Stimulated activated CD4-positive, alpha-beta T cell treated with anti-CD3 and anti-CD28 coated beads, Interleukin-2, amount 100 ng/mL, for 48 hours (primary cell): ENCODE data around the gene CRIM1.

Experiments used
- DNase-seq, 2 donors: peaks; one replicate each; pipeline ENCODE4 v3.0.0-alpha.2; 2020

Gene CRIM1

GRCh38 chr2:36427790-36428243 is 72.2 kb downstream of the CRIM1 start:
- DNase-seq: no peak

DNA sequence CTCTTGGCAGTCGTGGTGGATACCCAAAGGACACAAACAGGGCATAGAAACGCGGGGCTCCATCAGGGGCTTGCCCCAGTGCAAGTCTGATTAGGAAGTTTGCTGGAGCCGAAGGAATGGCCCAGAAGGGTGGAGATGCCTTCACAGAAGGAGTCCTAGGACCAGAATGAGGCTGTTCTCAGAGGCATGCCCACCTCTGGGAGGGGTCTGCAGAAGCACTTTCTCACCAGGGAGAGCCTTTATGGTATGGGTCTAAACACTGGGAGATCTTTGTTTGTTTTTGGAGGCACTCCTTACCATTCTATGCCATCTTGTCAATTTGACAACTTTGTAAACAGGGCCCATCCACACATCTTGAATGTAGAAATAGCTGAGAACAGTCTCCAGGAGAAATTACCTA is 75.0 kb downstream of the CRIM1 start:
- DNase-seq: no peak

DNA sequence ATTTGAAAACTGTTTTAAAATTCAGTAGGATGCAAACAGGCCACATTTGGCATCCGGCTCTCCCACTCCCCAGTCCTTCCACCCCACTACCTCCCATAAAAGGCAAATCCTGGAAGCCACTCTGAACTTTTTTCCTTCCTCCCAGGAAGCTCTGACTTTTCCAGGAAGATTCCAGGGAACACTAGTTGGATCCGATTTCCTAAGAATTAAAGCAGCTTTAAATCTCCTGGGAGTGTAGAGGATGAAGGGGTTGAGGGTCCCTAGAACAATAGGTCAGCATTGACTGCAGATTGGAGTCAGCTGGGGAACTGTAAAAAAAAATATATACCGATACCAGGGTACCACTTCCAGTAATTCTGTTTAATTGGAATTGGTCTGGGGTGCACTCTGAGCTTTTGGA is 76.9 kb downstream of the CRIM1 start:
- DNase-seq: no peak

DNA sequence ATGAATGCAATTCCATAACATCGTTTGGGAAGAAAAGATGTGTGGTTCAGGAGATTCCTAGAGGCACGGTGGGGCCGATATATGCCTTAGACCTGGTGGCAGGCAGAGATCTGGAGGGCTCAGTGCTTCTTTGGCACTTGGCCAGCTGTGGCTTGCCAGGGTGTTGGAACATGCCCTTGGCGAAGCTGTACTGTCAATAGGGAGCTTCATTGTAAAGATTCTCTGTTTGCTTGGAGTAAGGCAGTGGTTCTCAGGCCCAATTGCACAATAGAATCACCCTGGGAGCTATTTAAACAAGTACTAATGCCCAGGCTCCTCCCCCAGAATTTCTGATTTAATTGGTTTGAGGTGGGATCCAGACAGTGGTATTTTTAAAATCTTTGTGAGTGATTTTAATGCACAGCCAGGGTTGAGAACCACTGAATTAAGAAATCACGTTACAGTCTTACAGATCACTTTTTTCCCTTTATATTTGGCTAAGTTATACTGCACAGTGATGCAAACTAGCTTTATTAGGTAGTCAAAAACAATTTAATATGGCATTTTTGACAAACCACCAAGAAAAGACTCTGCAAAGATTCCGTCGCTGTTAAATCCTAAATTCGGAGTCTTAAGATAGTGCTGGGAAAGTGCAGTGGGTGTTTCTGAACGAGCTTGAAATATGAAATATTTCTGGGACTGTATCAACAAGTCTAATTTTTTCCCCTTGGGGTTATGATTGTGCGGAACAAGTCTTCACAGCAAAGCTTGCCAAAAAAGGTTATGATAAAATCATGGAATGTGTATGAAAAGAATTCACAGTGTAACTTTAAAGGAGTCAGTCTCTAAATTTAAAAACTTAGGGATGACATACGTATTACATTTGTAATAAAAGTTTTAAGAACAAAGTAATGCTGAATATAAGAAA is 78.0 kb downstream of the CRIM1 start:
- DNase-seq: no peak

- no peak for DNase-seq
Measured at GRCh38 chr2:36438449-36438977, 82.9 kb downstream of the CRIM1 start.

GRCh38 chr2:36439084-36439483 is 83.5 kb downstream of the CRIM1 start:
- DNase-seq: no peak

DNA sequence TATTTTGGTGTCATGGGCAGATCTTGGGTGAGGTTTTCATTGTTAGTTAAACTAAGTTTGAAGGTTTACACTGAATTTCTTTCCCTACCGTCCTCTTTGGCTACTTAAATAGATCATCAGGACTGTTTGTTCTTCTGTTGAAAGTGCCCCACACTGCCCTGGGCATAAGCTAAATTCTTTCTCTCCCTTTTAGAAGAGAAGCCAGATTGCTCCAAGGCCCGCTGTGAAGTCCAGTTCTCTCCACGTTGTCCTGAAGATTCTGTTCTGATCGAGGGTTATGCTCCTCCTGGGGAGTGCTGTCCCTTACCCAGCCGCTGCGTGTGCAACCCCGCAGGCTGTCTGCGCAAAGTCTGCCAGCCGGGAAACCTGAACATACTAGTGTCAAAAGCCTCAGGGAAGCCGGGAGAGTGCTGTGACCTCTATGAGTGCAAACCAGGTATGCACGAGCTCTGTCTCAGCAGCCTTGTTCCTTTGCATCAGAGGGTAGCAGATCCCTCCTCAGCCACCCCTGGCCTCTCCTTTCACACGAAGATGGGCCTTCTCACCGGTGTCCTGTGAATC is 85.6 kb downstream of the CRIM1 start:
- DNase-seq: no peak

- no peak for DNase-seq
Measured at GRCh38 chr2:36441816-36442215, 86.2 kb downstream of the CRIM1 start.

- DNase-seq: no peak
Measured at GRCh38 chr2:36444216-36444936, 88.8 kb downstream of the CRIM1 start.

DNA sequence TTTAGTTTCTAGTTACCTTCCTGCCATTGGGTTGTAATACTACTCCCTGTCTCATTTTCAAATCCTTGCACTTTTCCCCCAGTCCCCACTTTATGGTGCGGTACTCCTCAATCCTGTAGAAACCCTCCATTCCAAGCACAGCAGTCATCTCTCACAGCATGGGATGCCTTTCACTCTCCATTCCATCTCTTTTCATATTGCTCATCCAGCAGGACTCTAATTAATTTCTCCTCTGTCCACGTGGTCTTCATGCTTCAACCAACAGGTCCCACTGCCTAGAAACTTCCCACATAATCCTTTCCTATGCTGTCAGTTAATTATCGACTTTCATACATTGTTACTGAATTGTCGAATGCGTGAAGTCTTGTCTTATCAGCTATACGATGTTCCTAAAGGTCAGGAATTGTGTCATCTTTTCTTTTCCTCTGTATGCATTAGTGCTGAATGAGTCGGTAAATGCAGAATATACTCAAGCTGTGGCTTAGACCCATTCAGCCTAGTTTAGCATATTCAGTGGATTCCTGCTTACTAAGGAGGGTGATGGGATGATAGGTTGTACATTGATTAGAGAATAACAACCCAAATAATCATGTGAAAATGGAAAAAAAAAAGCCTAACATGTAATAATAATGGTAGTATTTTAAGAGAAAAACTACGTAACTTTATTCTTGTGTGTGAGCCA is 89.7 kb downstream of the CRIM1 start:
- no peak for DNase-seq

DNA sequence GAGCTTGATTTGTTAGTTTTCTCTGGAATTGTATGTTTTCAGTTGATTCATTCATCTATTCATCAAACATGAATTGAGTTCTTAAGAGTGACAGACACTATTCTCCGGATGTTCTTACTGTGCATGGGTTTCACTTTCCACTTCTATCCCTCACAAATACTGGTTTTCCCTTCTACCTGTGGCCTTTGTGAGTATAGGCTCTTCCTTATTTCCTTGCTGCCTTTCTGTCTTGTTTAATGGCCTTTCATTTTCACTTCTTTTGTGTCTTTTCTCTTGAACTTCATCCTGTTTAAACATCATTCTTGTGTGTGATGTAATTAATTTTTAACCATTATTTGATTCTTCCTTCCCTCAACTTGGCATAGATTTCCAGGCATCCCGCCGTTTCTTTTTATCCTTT is 90.7 kb downstream of the CRIM1 start:
- no peak for DNase-seq

DNA sequence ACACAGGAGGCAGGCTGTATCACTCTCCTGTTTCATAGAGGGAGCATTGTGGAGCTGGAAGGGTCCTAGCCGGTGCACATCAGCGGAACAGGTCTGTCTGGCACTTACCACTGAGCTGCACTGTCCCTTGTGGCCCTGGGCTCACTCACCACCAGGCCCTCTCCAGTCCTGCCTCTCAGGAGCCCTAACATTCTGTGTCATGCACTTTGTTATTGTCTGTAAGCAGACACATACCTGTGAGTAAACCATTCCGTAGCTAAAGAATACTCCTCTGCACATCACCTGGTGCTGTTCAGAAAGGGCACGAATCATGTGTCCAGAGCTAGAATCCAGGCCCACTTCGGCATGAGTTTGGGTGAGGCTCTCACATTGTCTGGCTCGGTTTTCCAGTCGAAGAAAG is 93.6 kb downstream of the CRIM1 start:
- DNase-seq: no peak

DNA sequence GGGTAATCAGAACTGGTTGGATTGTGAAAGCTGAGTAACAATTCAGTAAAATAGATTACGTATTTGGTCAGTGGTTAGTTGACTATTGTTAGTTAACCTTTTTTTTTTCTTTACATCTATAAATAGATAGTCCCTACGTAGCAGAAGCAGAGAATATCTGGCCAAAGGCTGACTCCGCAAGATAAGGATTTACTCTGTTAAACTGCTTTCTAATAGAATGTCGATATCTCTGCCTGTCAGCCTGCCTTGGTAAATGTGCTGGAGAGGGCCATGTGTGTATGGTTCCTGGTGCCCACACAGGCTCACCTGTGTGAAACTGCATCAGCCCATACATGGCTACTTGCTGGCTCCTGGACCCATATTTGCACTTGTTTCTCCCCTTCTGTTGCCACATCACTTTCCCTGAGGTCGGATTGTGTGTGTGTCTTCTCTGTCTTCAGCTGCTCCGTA is 94.4 kb downstream of the CRIM1 start:
- no peak for DNase-seq

DNA sequence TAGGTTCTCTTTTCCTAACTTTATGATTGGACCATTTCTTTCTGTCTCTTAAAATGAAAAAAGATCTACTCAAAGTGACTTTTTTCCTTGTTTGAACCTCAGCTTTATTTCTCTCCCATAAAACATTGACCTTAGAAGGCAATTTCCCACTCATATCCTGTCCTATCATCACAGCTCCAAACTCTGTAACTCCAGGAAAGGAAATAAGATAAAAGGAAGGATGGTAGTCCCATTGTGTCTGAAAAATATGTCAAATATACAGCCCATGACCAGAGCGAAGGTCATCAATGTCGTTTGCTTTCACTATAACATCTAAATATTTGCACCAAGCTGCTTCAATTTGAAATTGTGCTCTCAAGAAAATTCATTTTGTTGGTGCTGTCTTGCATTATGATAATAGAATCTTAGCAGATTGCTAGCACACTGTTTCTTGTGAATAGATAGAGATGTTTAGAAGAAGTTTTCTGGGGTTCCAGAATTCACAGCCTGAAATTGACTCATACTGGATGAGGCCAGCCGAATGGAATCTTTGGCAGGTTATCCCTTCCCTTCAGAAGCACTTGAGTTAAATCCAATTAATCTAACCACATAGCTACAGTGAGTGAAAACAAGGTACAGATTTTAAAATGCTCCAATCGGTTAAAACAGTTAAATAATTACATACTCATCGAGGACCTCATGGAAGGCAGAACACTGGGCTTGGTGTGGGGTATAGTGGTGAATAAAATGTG is 95.1 kb downstream of the CRIM1 start:
- no peak for DNase-seq

- DNase-seq: no peak
Measured at GRCh38 chr2:36451512-36451911, 95.9 kb downstream of the CRIM1 start.

DNA sequence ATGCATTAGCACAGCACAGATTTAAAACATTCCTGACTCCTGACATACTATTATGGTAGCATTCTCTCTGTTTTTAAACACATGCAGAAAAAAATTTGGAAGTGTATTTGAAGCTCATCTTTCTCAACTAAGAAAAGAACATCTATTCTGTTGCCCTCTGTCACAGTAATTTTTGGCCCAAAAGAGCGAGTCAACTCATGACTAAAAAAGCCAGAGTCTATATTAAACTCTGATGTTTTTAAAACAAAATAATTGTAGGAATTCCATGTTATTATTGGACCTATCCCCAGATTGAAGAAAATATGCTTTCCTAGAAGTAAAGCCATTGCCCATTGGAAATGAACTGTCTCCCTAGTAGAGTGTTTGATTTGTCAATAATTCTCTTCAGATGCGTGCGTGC is 96.7 kb downstream of the CRIM1 start:
- no peak for DNase-seq

- DNase-seq: no peak
Measured at GRCh38 chr2:36453652-36454051, 98.1 kb downstream of the CRIM1 start.

GRCh38 chr2:36455011-36455410 is 99.4 kb downstream of the CRIM1 start:
- DNase-seq: no peak

DNA sequence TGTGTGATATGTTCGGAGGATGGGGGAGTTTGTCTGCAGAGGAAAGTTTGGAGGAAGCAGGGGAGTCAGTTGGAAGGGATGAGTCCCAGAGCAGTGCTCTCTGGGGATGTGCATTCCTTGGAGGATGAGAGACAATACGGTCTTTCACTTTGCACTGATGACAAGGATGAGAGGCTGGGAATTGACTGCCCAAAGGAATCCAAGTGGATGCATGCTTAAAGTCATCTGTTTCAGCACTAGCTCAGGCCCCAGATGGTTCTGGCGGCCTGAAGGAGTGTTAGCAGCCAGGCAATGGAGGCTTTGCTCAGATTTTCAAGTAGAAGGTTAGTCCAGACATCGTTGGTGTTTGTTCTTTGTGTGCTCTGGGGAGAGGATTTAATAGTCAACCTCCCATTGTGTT is 100.2 kb downstream of the CRIM1 start:
- DNase-seq: no peak

- no peak for DNase-seq
Measured at GRCh38 chr2:36456227-36457175, 100.9 kb downstream of the CRIM1 start.

GRCh38 chr2:36458106-36458505 is 102.5 kb downstream of the CRIM1 start:
- no peak for DNase-seq
